ENCODE measurements around the gene EML4. TPM values are rescaled to one million over a fixed set of nuclear protein-coding genes. Genes with fewer than 3 reads are reported as not detected.
"Not testable (repeated sequence)": the region's sequence is repeated elsewhere in the genome, so short reads cannot be mapped to it uniquely, and the experiment has no call there.

The EML4 gene
- total RNA-seq, 1 donor from 2014 or later: 72.2 TPM

- Mint-ChIP-seq H3K27ac (ENCODE audit: unreplicated experiment) (no peak overlapping the region), H3K4me1 (no peaks in the 10 kb centered on the region), H3K9me3 (no peaks in the 10 kb centered on the region), H3K36me3 (ENCODE audit: low read depth) (no peaks in the 10 kb centered on the region), H3K27me3 (ENCODE audit: low read depth) (no peaks in the 10 kb centered on the region), H3K4me3 (no peak overlapping the region)
- TF ChIP-seq CTCF (conservative IDR thresholded peaks at IDR 0.05): no peak
- no peak for DNase-seq (ENCODE audit: low read depth, low spot score)
Observed at GRCh38 chr2:42266236-42266635, 97.1 kb downstream of the EML4 start.

GRCh38 chr2:42267530-42267929 lies 98.4 kb downstream of the EML4 start:
- H3K4me3 Mint-ChIP-seq: no peak overlapping the region
- no peaks in the 10 kb centered on the region for H3K4me1 Mint-ChIP-seq
- H3K27me3 Mint-ChIP-seq (ENCODE audit: low read depth): no peaks in the 10 kb centered on the region
- H3K36me3 Mint-ChIP-seq (ENCODE audit: low read depth): no peaks in the 10 kb centered on the region
- no peak for DNase-seq (ENCODE audit: low read depth, low spot score)
- H3K27ac Mint-ChIP-seq (ENCODE audit: unreplicated experiment): no peak overlapping the region
- no peaks in the 10 kb centered on the region for H3K9me3 Mint-ChIP-seq
- TF ChIP-seq CTCF (conservative IDR thresholded peaks at IDR 0.05): no peak

GRCh38 chr2:42268528-42269151 lies 99.5 kb downstream of the EML4 start:
- H3K4me1 Mint-ChIP-seq: no peaks in the 10 kb centered on the region
- H3K27me3 Mint-ChIP-seq (ENCODE audit: low read depth): no peaks in the 10 kb centered on the region
- no peak overlapping the region for H3K27ac Mint-ChIP-seq (ENCODE audit: unreplicated experiment)
- H3K36me3 Mint-ChIP-seq (ENCODE audit: low read depth): no peaks in the 10 kb centered on the region
- no peaks in the 10 kb centered on the region for H3K9me3 Mint-ChIP-seq
- no peak overlapping the region for H3K4me3 Mint-ChIP-seq
- DNase-seq (ENCODE audit: low read depth, low spot score): no peak
- TF ChIP-seq CTCF (conservative IDR thresholded peaks at IDR 0.05): no peak

GRCh38 chr2:42270757-42271156 lies 101.6 kb downstream of the EML4 start:
- H3K9me3 Mint-ChIP-seq: no peaks in the 10 kb centered on the region

GRCh38 chr2:42271246-42271645 lies 102.1 kb downstream of the EML4 start:
- H3K27ac Mint-ChIP-seq (ENCODE audit: unreplicated experiment); H3K9me3 Mint-ChIP-seq; H3K4me3 Mint-ChIP-seq; H3K36me3 Mint-ChIP-seq (ENCODE audit: low read depth); H3K4me1 Mint-ChIP-seq; H3K27me3 Mint-ChIP-seq (ENCODE audit: low read depth); DNase-seq (ENCODE audit: low read depth, low spot score): not testable (repeated sequence)

More at GRCh38 chr2:42270757-42271156, 101.6 kb downstream of the EML4 start:
- no peak for TF ChIP-seq CTCF (conservative IDR thresholded peaks at IDR 0.05)
- no peak for DNase-seq (ENCODE audit: low read depth, low spot score)
- Mint-ChIP-seq H3K27ac (ENCODE audit: unreplicated experiment) (no peak overlapping the region), H3K4me1 (no peaks in the 10 kb centered on the region), H3K36me3 (ENCODE audit: low read depth) (no peaks in the 10 kb centered on the region), H3K4me3 (no peak overlapping the region), H3K27me3 (ENCODE audit: low read depth) (no peaks in the 10 kb centered on the region)

GRCh38 chr2:42274863-42275262 lies 105.7 kb downstream of the EML4 start:
- Mint-ChIP-seq H3K27ac (ENCODE audit: unreplicated experiment) (no peak overlapping the region), H3K27me3 (ENCODE audit: low read depth) (no peaks in the 10 kb centered on the region), H3K36me3 (ENCODE audit: low read depth) (peaks cover 10% of the 10 kb centered on the region), H3K4me3 (no peak overlapping the region), H3K4me1 (no peaks in the 10 kb centered on the region), H3K9me3 (no peaks in the 10 kb centered on the region)
- TF ChIP-seq CTCF (conservative IDR thresholded peaks at IDR 0.05): no peak
- DNase-seq (ENCODE audit: low read depth, low spot score): no peak
